HEK293 (cell line): ENCODE results near the gene IL17B.
A peak's percentile ranks its signal among the peaks of the same experiment; 100 is the strongest.

ENCODE experiments used
- CTCF ChIA-PET: fragments of 350-600 bp; formaldehyde crosslinking; extraction: SDS; loops from one replicate; lab custom pipeline; 2021; ENCODE audit warnings: antibody characterized with exemption; lab: Yijun Ruan, JAX
- POLR2A ChIA-PET: fragments of 300-600 bp; formaldehyde crosslinking; extraction: SDS; loops from one replicate; lab custom pipeline; 2020; ENCODE audit warnings: antibody characterized with exemption, inconsistent platforms; lab: Yijun Ruan, JAX
- H3K27ac ChIP-seq: fragments of 200-500 bp; sonication (Bioruptor generic); 2 replicates; pipeline ENCODE4 v1.5.1; 2014; ENCODE audit warnings: low read depth, low read length, control low read depth, inconsistent platforms; ENCODE audit errors: extremely low read depth
- H3K36me3 ChIP-seq, 2 experiments: fragments of 200-500 bp in 1 of 2; sonication (Bioruptor generic) in 1 of 2; 1 replicate in 1 of 2; 2 replicates in 1 of 2; pipeline ENCODE4 v1.5.1; 2014 to 2017; ENCODE audit warnings: inconsistent platforms in 2 of 2, low read length in 2 of 2; ENCODE audit not compliant: control insufficient read depth in 2 of 2, insufficient read depth in 1 of 2
- H3K4me1 ChIP-seq: fragments of 200-500 bp; sonication (Bioruptor generic); 2 replicates; pipeline ENCODE4 v1.5.1; 2014; ENCODE audit warnings: mild to moderate bottlenecking, low read length, inconsistent platforms; ENCODE audit not compliant: control insufficient read depth, insufficient read depth
- H3K4me3 ChIP-seq: 2 replicates; pipeline ENCODE4 v1.5.1; 2011; ENCODE audit warnings: low read depth, mild to moderate bottlenecking, control low read depth, low read length, moderate library complexity
- H3K9me3 ChIP-seq: fragments of 200-500 bp; sonication (Bioruptor generic); 2 replicates; pipeline ENCODE4 v1.5.1; 2014; ENCODE audit warnings: low read depth, low read length, inconsistent platforms; ENCODE audit not compliant: control insufficient read depth, insufficient read depth
- AEBP2 ChIP-seq: fragments of 450-650 bp; formaldehyde crosslinking; IDR thresholded peaks from 2 replicates; pipeline ENCODE4 v1.5.1; 2016; ENCODE audit warnings: missing biosample characterization, missing genetic modification characterization, borderline replicate concordance
- BCL11B ChIP-seq: fragments of 450-650 bp; formaldehyde crosslinking; IDR thresholded peaks from 2 replicates; pipeline ENCODE4 v1.5.1; 2016; ENCODE audit warnings: low read depth, missing biosample characterization, missing genetic modification characterization
- EGR2 ChIP-seq: fragments of 450-650 bp; formaldehyde crosslinking; IDR thresholded peaks from 2 replicates; pipeline ENCODE4 v1.5.1; 2016; ENCODE audit warnings: low read depth, missing biosample characterization, missing genetic modification characterization
- GLI2 ChIP-seq: fragments of 450-650 bp; formaldehyde crosslinking; IDR thresholded peaks from 2 replicates; pipeline ENCODE4; 2017; ENCODE audit warnings: missing biosample characterization, missing genetic modification characterization, low read depth, borderline replicate concordance
- HOXC10 ChIP-seq: sonication (generic); formaldehyde crosslinking; IDR thresholded peaks from 2 replicates; pipeline ENCODE4 v1.8.1; 2023; ENCODE audit warnings: mild to moderate bottlenecking, missing genetic modification reagents
- KLF8 ChIP-seq: fragments of 450-650 bp; formaldehyde crosslinking; IDR thresholded peaks from 2 replicates; pipeline ENCODE4 v1.5.1; 2016; ENCODE audit warnings: missing biosample characterization, missing genetic modification characterization
- OSR2 ChIP-seq: fragments of 450-650 bp; formaldehyde crosslinking; IDR thresholded peaks from 2 replicates; pipeline ENCODE4 v1.5.1; 2016; ENCODE audit warnings: missing biosample characterization, missing genetic modification characterization
- SALL2 ChIP-seq: fragments of 450-650 bp; formaldehyde crosslinking; IDR thresholded peaks from 2 replicates; pipeline ENCODE4 v1.5.0; 2017; ENCODE audit warnings: missing biosample characterization, mild to moderate bottlenecking, missing genetic modification characterization, borderline replicate concordance
- ZBTB44 ChIP-seq: fragments of 450-650 bp; IDR thresholded peaks from 2 replicates; pipeline ENCODE4 v1.5.1; 2018; ENCODE audit warnings: missing biosample characterization, mild to moderate bottlenecking, missing genetic modification characterization
- ZBTB7A ChIP-seq: fragments of 450-650 bp; formaldehyde crosslinking; IDR thresholded peaks from 2 replicates; pipeline ENCODE4 v1.5.1; 2016; ENCODE audit warnings: low read depth, missing biosample characterization, missing genetic modification characterization
- ZEB2 ChIP-seq: fragments of 450-650 bp; formaldehyde crosslinking; IDR thresholded peaks from 2 replicates; pipeline ENCODE4 v1.5.1; 2016; ENCODE audit warnings: missing biosample characterization, missing genetic modification characterization
- ZFP37 ChIP-seq: fragments of 450-650 bp; formaldehyde crosslinking; IDR thresholded peaks from 2 replicates; pipeline ENCODE4 v1.5.1; 2016; ENCODE audit warnings: missing biosample characterization, missing genetic modification characterization
- ZNF148 ChIP-seq: fragments of 450-650 bp; formaldehyde crosslinking; IDR thresholded peaks from 2 replicates; pipeline ENCODE4 v1.5.0; 2017; ENCODE audit warnings: missing biosample characterization, missing genetic modification characterization, borderline replicate concordance
- ZNF169 ChIP-seq: fragments of 450-650 bp; formaldehyde crosslinking; IDR thresholded peaks from 2 replicates; pipeline ENCODE4 v1.5.1; 2016; ENCODE audit warnings: missing biosample characterization, missing genetic modification characterization
- ZNF175 ChIP-seq: fragments of 450-650 bp; formaldehyde crosslinking; IDR thresholded peaks from 2 replicates; pipeline ENCODE4 v1.5.1; 2016; ENCODE audit warnings: missing biosample characterization, missing genetic modification characterization
- ZNF24 ChIP-seq: fragments of 450-650 bp; formaldehyde crosslinking; IDR thresholded peaks from 2 replicates; pipeline ENCODE4 v1.5.1; 2016; ENCODE audit warnings: missing biosample characterization, missing genetic modification characterization
- ZNF362 ChIP-seq: fragments of 450-650 bp; formaldehyde crosslinking; IDR thresholded peaks from 2 replicates; pipeline ENCODE4 v1.5.1; 2016; ENCODE audit warnings: missing biosample characterization, missing genetic modification characterization
- ZNF398 ChIP-seq: fragments of 450-650 bp; formaldehyde crosslinking; IDR thresholded peaks from 2 replicates; pipeline ENCODE4 v1.5.1; 2017; ENCODE audit warnings: missing biosample characterization, missing genetic modification characterization
- ZNF501 ChIP-seq: fragments of 450-650 bp; formaldehyde crosslinking; IDR thresholded peaks from 2 replicates; pipeline ENCODE4 v1.5.1; 2016; ENCODE audit warnings: missing biosample characterization, missing genetic modification characterization
- ZNF580 ChIP-seq: fragments of 450-650 bp; formaldehyde crosslinking; IDR thresholded peaks from 2 replicates; pipeline ENCODE4 v1.5.1; 2016; ENCODE audit warnings: missing biosample characterization, missing genetic modification characterization
- ZNF76 ChIP-seq: fragments of 450-650 bp; formaldehyde crosslinking; IDR thresholded peaks from 2 replicates; pipeline ENCODE4; 2016; ENCODE audit warnings: low read depth, missing biosample characterization, missing genetic modification characterization, borderline replicate concordance
- ZNF792 ChIP-seq: fragments of 450-650 bp; formaldehyde crosslinking; IDR thresholded peaks from 2 replicates; pipeline ENCODE4 v1.5.1; 2016; ENCODE audit warnings: missing biosample characterization, missing genetic modification characterization
- ZXDB ChIP-seq: fragments of 450-650 bp; formaldehyde crosslinking; IDR thresholded peaks from 2 replicates; pipeline ENCODE4 v1.5.1; 2016; ENCODE audit warnings: missing biosample characterization, missing genetic modification characterization

Gene IL17B

GRCh38 chr5:149406979-149407306 lies 27.9 kb upstream of the IL17B start:
- no peaks in the 10 kb centered on the region for H3K36me3 ChIP-seq
- TF ChIP-seq ZFP37 (tag by site-specific recombination) (no peak), BCL11B (no peak)
- TF ChIP-seq, all 188 proteins: peak for 0
- H3K9me3 ChIP-seq, result no peaks in the 10 kb centered on the region
- H3K4me1 ChIP-seq, result no peaks in the 10 kb centered on the region
- H3K27ac ChIP-seq, result no peak overlapping the region
- H3K4me3 ChIP-seq, result no peak overlapping the region
- ChIA-PET CTCF (interaction anchor here (0.6 to 1.2 kb wide), 3 partner anchors 24 to 40 kb away, joined by 3 to 5 read pairs (median 4); no protein-coding TSS in a partner anchor), POLR2A (interaction anchor here (1.5 kb wide), 1 partner anchor 35 kb away, joined by 4 read pairs; no protein-coding TSS in a partner anchor)

- H3K4me3 ChIP-seq, result no peak overlapping the region
- H3K27ac ChIP-seq, result no peak overlapping the region
- no peaks in the 10 kb centered on the region for H3K4me1 ChIP-seq
- H3K9me3 ChIP-seq, result no peaks in the 10 kb centered on the region
- POLR2A ChIA-PET, result interaction anchor here (1.5 kb wide), 1 partner anchor 35 kb away, joined by 4 read pairs; no protein-coding TSS in a partner anchor
- H3K36me3 ChIP-seq, result no peaks in the 10 kb centered on the region
- CTCF ChIA-PET, result interaction anchor here (0.6 to 1.5 kb wide), 4 partner anchors 24 to 40 kb away, joined by 3 to 5 read pairs (median 4); no protein-coding TSS in a partner anchor
- TF ChIP-seq ZNF362 (no peak), ZNF169 (tag by site-specific recombination) (no peak), ZNF76 (tag by site-specific recombination) (no peak), GLI2 (tag by site-specific recombination) (no peak), KLF8 (tag by site-specific recombination) (no peak), HOXC10 (CRISPR knock-in tag) (no peak), ZNF148 (tag by site-specific recombination) (no peak), ZBTB7A (tag by site-specific recombination) (no peak), ZNF175 (tag by site-specific recombination) (no peak), ZNF792 (tag by site-specific recombination) (no peak), ZNF501 (tag by site-specific recombination) (no peak), AEBP2 (no peak), ZEB2 (tag by site-specific recombination) (no peak), EGR2 (tag by site-specific recombination) (peak; percentile 78), SALL2 (no peak), ZNF24 (tag by site-specific recombination) (no peak), ZNF580 (tag by site-specific recombination) (no peak), ZNF398 (tag by site-specific recombination) (peak; percentile 61), ZXDB (no peak), ZBTB44 (tag by site-specific recombination) (no peak), OSR2 (no peak)
Measured at GRCh38 chr5:149406203-149406978, 27.3 kb upstream of the IL17B start.
